DND-41 (cell line): ENCODE data around the gene SMAD5.

Source experiments
- EZH2 ChIP-seq: IDR thresholded peaks from 3 replicates; pipeline ENCODE4 v1.6.1; 2012; ENCODE audit warnings: borderline replicate concordance, low read depth, mild to moderate bottlenecking, moderate library complexity, low read length, inconsistent platforms; ENCODE audit not compliant: severe bottlenecking
- TF ChIP-seq, protein P1 (sequence below): IDR thresholded peaks from 2 replicates; pipeline ENCODE4 v1.5.1; 2012; ENCODE audit warnings: borderline replicate concordance, low read length, moderate library complexity, mild to moderate bottlenecking; ENCODE audit not compliant: poor library complexity, severe bottlenecking; ENCODE audit errors: extremely low read depth

GRCh38 chr5:136174021-136174659, 41.5 kb downstream of the SMAD5 start:
- TF ChIP-seq, protein P1, sequence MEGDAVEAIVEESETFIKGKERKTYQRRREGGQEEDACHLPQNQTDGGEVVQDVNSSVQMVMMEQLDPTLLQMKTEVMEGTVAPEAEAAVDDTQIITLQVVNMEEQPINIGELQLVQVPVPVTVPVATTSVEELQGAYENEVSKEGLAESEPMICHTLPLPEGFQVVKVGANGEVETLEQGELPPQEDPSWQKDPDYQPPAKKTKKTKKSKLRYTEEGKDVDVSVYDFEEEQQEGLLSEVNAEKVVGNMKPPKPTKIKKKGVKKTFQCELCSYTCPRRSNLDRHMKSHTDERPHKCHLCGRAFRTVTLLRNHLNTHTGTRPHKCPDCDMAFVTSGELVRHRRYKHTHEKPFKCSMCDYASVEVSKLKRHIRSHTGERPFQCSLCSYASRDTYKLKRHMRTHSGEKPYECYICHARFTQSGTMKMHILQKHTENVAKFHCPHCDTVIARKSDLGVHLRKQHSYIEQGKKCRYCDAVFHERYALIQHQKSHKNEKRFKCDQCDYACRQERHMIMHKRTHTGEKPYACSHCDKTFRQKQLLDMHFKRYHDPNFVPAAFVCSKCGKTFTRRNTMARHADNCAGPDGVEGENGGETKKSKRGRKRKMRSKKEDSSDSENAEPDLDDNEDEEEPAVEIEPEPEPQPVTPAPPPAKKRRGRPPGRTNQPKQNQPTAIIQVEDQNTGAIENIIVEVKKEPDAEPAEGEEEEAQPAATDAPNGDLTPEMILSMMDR, result peak; percentile 73
- TF ChIP-seq EZH2, result no peak
